Neuronal stem cell (in vitro differentiated cells): Measurements from ENCODE around the gene PLA2G4A.

Source experiments
- DNase-seq: peaks from one replicate; pipeline ENCODE4 v3.0.0-alpha.2; 2013; ENCODE audit warnings: low spot score
- H2AFZ ChIP-seq: one replicate; pipeline ENCODE4 v1.6.1; 2013; ENCODE audit warnings: mild to moderate bottlenecking, low read length, inconsistent platforms
- H2AK5ac ChIP-seq: 2 replicates; pipeline ENCODE4 v1.6.1; 2013; ENCODE audit warnings: low read depth, mild to moderate bottlenecking, inconsistent platforms, low read length, moderate library complexity, mixed read lengths
- H2BK120ac ChIP-seq: 2 replicates; pipeline ENCODE4 v1.6.1; 2013; ENCODE audit warnings: low read depth, mild to moderate bottlenecking, inconsistent platforms, low read length, moderate library complexity, mixed read lengths
- H2BK12ac ChIP-seq: one replicate; pipeline ENCODE4 v1.6.1; 2013; ENCODE audit warnings: low read length, inconsistent platforms
- H2BK15ac ChIP-seq: 2 replicates; pipeline ENCODE4 v1.6.1; 2013; ENCODE audit warnings: mild to moderate bottlenecking, low read length, inconsistent platforms, mixed read lengths
- H2BK5ac ChIP-seq: one replicate; pipeline ENCODE4 v1.6.1; 2013; ENCODE audit warnings: inconsistent platforms, mild to moderate bottlenecking, low read length, moderate library complexity
- H3K14ac ChIP-seq: one replicate; pipeline ENCODE4 v1.6.1; 2013; ENCODE audit warnings: low read length, inconsistent platforms
- H3K18ac ChIP-seq: 2 replicates; pipeline ENCODE4 v1.6.1; 2013; ENCODE audit warnings: low read length, inconsistent platforms
- H3K23ac ChIP-seq: 2 replicates; pipeline ENCODE4 v1.6.1; 2013; ENCODE audit warnings: low read depth, mild to moderate bottlenecking, mixed read lengths, low read length, inconsistent platforms; ENCODE audit not compliant: poor library complexity
- H3K27ac ChIP-seq: replicated peaks from 3 replicates; pipeline ENCODE4 v1.5.1; 2013; ENCODE audit warnings: low read length, inconsistent platforms
- H3K27me3 ChIP-seq, 3 experiments: 2 replicates each; pipeline ENCODE4 v1.6.1; 2013; ENCODE audit warnings: low read length in 3 of 3, mild to moderate bottlenecking in 2 of 3, inconsistent platforms in 1 of 3, low read depth in 1 of 3, mixed read lengths in 1 of 3, moderate library complexity in 1 of 3; ENCODE audit not compliant: control insufficient read depth in 3 of 3, insufficient read depth in 3 of 3
- H3K36me3 ChIP-seq, 2 donors: replicated peaks in 1 of 2; 2 replicates each; pipeline ENCODE4 v1.6.1; 2013; ENCODE audit warnings: low read length in 2 of 2; ENCODE audit not compliant: control insufficient read depth in 2 of 2, insufficient read depth in 2 of 2
- H3K4ac ChIP-seq: 2 replicates; pipeline ENCODE4 v1.6.1; 2013; ENCODE audit warnings: inconsistent platforms, mild to moderate bottlenecking, low read length, moderate library complexity
- H3K4me1 ChIP-seq, 2 donors: 1 replicate in 1 of 2; 2 replicates in 1 of 2; pipeline ENCODE4 v1.6.1; 2013; ENCODE audit warnings: low read length in 2 of 2, low read depth in 1 of 2; ENCODE audit not compliant: control insufficient read depth in 2 of 2, insufficient read depth in 1 of 2
- H3K4me2 ChIP-seq: one replicate; pipeline ENCODE4 v1.6.1; 2013; ENCODE audit warnings: mild to moderate bottlenecking, low read length, inconsistent platforms; ENCODE audit not compliant: insufficient read depth, poor library complexity, severe bottlenecking
- H3K4me3 ChIP-seq, 2 donors: 2 replicates each; pipeline ENCODE4 v1.5.1; 2013; ENCODE audit warnings: low read length in 2 of 2, mild to moderate bottlenecking in 2 of 2, inconsistent platforms in 1 of 2, moderate library complexity in 1 of 2
- H3K79me1 ChIP-seq: one replicate; pipeline ENCODE4 v1.6.1; 2013; ENCODE audit warnings: low read depth, mild to moderate bottlenecking, inconsistent platforms, low read length, moderate library complexity
- H3K9ac ChIP-seq: one replicate; pipeline ENCODE4 v1.6.1; 2013; ENCODE audit warnings: mild to moderate bottlenecking, low read depth, low read length, inconsistent platforms; ENCODE audit not compliant: poor library complexity
- H3K9me3 ChIP-seq, 2 donors: replicated peaks in 1 of 2; 2 replicates each; pipeline versions ENCODE3 to v1.6.1; 2013; ENCODE audit warnings: low read length in 2 of 2, mild to moderate bottlenecking in 2 of 2, inconsistent platforms in 1 of 2, low read depth in 1 of 2, mixed read lengths in 1 of 2, moderate library complexity in 1 of 2; ENCODE audit not compliant: control insufficient read depth in 2 of 2, insufficient read depth in 1 of 2
- H4K8ac ChIP-seq: one replicate; pipeline ENCODE4 v1.6.1; 2013; ENCODE audit warnings: low read depth, mild to moderate bottlenecking, inconsistent platforms, low read length, moderate library complexity
- H4K91ac ChIP-seq: one replicate; pipeline ENCODE4 v1.6.1; 2013; ENCODE audit warnings: low read length, low read depth, mild to moderate bottlenecking, inconsistent platforms; ENCODE audit not compliant: poor library complexity
- WGBS, 2 donors: extraction: QIAGEN DNeasy Blood & Tissue Kit; methylation state at CpG; one replicate each; pipeline ENCODE4 v1.1.7; 2013; ENCODE audit warnings: missing lambda C conversion rate in 2 of 2, mixed read lengths in 1 of 2; ENCODE audit not compliant: insufficient read length in 2 of 2, insufficient replicate concordance in 1 of 2; ENCODE audit errors: extremely low coverage in 2 of 2; 5-methylcytosine and 5-hydroxymethylcytosine counted together

Gene PLA2G4A

DNA sequence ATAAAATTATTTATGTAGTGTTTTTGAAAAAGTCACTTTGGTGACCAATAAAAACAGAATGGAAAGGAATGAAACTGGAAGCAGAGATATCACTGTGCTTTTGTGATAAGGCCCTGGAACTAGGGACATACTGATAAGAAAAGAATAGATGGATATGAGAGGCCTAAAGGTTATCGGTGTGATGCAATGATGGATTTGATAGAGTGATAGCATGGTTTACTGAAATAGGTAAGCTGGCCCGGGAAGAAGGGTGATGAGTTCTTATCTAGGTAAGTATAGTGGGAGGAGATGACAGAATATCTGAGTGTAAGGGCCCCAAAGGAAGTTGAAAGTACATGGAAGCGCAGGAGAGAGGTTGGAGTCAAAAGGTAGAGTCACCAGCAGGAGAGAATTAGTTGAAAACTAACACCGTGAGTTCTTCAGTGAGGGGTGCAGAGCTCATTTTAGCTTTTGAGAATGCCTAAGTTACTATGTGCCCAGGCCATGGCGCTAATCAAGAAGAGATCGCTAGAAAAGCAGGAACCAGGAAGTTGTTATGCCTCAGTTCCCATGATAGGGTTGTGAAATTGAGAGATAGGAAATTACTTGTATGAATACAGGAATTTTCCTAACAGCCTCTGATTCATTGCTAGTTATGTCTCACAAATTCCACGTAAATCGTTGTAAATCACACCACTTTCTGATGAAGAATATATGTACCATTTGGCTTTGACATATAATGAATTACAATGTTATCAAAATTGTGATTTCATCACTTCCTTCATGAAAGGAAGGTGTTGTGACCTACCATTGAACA, 115.3 kb downstream of the PLA2G4A start:
- Histone ChIP-seq H3K9ac (no peak overlapping the region), H3K79me1 (no peaks in the 10 kb centered on the region), H3K4me2 (no peak overlapping the region), H2BK5ac (no peak overlapping the region), H3K23ac (no peak overlapping the region), H2BK15ac (no peak overlapping the region), H2AFZ (no peak overlapping the region), H3K4ac (no peak overlapping the region), H3K27me3 (no peaks in the 10 kb centered on the region), H3K27ac (no peak overlapping the region), H3K4me1 (no peaks in the 10 kb centered on the region), H3K4me3 (no peak overlapping the region), H4K8ac (no peak overlapping the region), H4K91ac (no peak overlapping the region), H2BK12ac (no peak overlapping the region), H3K9me3 (no peaks in the 10 kb centered on the region), H3K36me3 (no peaks in the 10 kb centered on the region), H3K14ac (no peak overlapping the region), H3K18ac (no peak overlapping the region), H2BK120ac (no peak overlapping the region), H2AK5ac (no peak overlapping the region)
- no CpG with 5 or more reads among the region's 8 CpGs for WGBS, 2 donors
- no peak for DNase-seq

GRCh38 chr1:186945146-186945545, 116.4 kb downstream of the PLA2G4A start:
- Histone ChIP-seq H3K4me1 (no peaks in the 10 kb centered on the region), H4K91ac (no peak overlapping the region), H3K14ac (no peak overlapping the region), H2AK5ac (no peak overlapping the region), H3K27ac (no peak overlapping the region), H2AFZ (no peak overlapping the region), H3K79me1 (no peaks in the 10 kb centered on the region), H2BK15ac (no peak overlapping the region), H2BK5ac (no peak overlapping the region), H3K9ac (no peak overlapping the region), H3K23ac (no peak overlapping the region), H2BK120ac (no peak overlapping the region), H3K4ac (no peak overlapping the region), H3K27me3 (no peaks in the 10 kb centered on the region), H4K8ac (no peak overlapping the region), H3K36me3 (no peaks in the 10 kb centered on the region), H3K4me3 (no peak overlapping the region), H3K4me2 (no peak overlapping the region), H3K18ac (no peak overlapping the region), H2BK12ac (no peak overlapping the region), H3K9me3 (no peaks in the 10 kb centered on the region)
- DNase-seq, result no peak
- no CpG with 5 or more reads among the region's 4 CpGs for WGBS, 2 donors

- Histone ChIP-seq H2AFZ (no peak overlapping the region), H3K9me3 (no peaks in the 10 kb centered on the region), H2AK5ac (no peak overlapping the region), H3K27ac (no peak overlapping the region), H4K91ac (no peak overlapping the region), H3K9ac (no peak overlapping the region), H3K4me3 (no peak overlapping the region), H3K79me1 (no peaks in the 10 kb centered on the region), H3K36me3 (no peaks in the 10 kb centered on the region), H2BK12ac (no peak overlapping the region), H3K4ac (no peak overlapping the region), H3K23ac (no peak overlapping the region), H2BK120ac (no peak overlapping the region), H3K4me2 (no peak overlapping the region), H3K18ac (no peak overlapping the region), H2BK5ac (no peak overlapping the region), H3K14ac (no peak overlapping the region), H3K4me1 (no peaks in the 10 kb centered on the region), H3K27me3 (no peaks in the 10 kb centered on the region), H4K8ac (no peak overlapping the region), H2BK15ac (no peak overlapping the region)
- no peak for DNase-seq
- no CpG with 5 or more reads among the region's 4 CpGs for WGBS, 2 donors
These were observed 119.8 kb downstream of the PLA2G4A start for GRCh38 chr1:186948535-186948934.

GRCh38 chr1:186949173-186949572, 120.4 kb downstream of the PLA2G4A start:
- Histone ChIP-seq H3K9me3 (no peaks in the 10 kb centered on the region), H4K8ac (no peak overlapping the region), H3K4ac (no peak overlapping the region), H3K23ac (no peak overlapping the region), H3K14ac (no peak overlapping the region), H3K9ac (no peak overlapping the region), H3K18ac (no peak overlapping the region), H3K27ac (no peak overlapping the region), H2BK5ac (no peak overlapping the region), H3K4me3 (no peak overlapping the region), H3K4me1 (no peaks in the 10 kb centered on the region), H2BK12ac (no peak overlapping the region), H4K91ac (no peak overlapping the region), H3K79me1 (no peaks in the 10 kb centered on the region), H2AK5ac (no peak overlapping the region), H3K36me3 (no peaks in the 10 kb centered on the region), H2BK15ac (no peak overlapping the region), H3K4me2 (no peak overlapping the region), H3K27me3 (no peaks in the 10 kb centered on the region), H2BK120ac (no peak overlapping the region), H2AFZ (no peak overlapping the region)
- WGBS, 2 donors, result no CpG with 5 or more reads among the region's 1 CpG
- DNase-seq, result no peak
